AG09309 (cell line): ENCODE data around the gene ANHX.
A peak's percentile ranks its signal among the peaks of the same experiment; 100 is the strongest.

Source experiments
- DNase-seq: peaks from one replicate; pipeline ENCODE4 v3.0.0-alpha.2; 2010; ENCODE audit warnings: low read depth
- H3K4me3 ChIP-seq: 2 replicates; pipeline ENCODE4 v1.5.1; 2011; ENCODE audit warnings: mild to moderate bottlenecking, low read depth, low read length, moderate library complexity; ENCODE audit not compliant: control insufficient read depth
- TF ChIP-seq, protein P1 (sequence below): IDR thresholded peaks from 2 replicates; pipeline ENCODE4 v1.5.1; 2011; ENCODE audit warnings: mild to moderate bottlenecking, low read depth, low read length, inconsistent platforms; ENCODE audit not compliant: insufficient read depth, control insufficient read depth; ENCODE audit errors: missing control alignments

The ANHX gene

DNA sequence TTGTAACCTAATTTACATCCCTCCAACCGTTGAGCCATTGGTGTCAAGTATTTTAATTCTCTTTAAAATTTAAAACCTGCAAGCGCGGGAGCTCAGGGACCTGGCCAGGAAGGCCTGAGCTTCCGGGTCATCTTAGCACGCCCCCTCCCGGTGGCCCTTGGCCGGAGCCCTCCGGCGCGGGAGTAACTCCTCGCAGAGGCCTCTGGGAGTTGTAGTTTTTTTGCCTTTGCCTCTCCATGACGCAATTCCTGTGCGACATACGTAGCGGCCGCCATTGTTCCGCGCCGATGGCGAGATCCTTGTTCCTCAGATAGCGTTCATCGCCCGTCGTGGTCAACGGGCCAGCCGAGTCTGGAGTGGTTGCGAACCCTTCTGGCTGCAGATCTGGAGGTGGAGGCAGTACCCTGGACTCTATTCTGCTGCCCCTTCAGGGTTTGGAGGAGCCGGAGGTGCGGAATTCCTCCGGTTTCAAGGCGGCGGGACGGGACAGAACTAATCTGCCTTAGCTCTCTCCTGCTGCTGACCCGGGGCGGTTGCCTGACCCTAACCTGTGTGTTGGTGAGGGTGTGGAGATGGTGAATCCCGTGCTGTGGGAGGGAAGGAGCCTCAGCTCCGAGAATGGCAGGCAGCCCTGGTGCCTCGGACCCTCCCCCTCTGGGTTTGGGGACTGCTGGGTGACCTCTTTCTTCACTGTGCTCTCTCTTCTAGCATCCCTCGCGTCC, 54.3 kb downstream of the ANHX start, which contains the start of gene ZNF268:
Gene ZNF268, plus strand, starts transcription at position 258 of the 722 bp plus-strand sequence. CDS start 503 bp downstream, outside the sequence.
- DNase-seq, result peak; percentile 58
- TF ChIP-seq, protein P1, sequence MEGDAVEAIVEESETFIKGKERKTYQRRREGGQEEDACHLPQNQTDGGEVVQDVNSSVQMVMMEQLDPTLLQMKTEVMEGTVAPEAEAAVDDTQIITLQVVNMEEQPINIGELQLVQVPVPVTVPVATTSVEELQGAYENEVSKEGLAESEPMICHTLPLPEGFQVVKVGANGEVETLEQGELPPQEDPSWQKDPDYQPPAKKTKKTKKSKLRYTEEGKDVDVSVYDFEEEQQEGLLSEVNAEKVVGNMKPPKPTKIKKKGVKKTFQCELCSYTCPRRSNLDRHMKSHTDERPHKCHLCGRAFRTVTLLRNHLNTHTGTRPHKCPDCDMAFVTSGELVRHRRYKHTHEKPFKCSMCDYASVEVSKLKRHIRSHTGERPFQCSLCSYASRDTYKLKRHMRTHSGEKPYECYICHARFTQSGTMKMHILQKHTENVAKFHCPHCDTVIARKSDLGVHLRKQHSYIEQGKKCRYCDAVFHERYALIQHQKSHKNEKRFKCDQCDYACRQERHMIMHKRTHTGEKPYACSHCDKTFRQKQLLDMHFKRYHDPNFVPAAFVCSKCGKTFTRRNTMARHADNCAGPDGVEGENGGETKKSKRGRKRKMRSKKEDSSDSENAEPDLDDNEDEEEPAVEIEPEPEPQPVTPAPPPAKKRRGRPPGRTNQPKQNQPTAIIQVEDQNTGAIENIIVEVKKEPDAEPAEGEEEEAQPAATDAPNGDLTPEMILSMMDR, result peak; percentile 91
- H3K4me3 ChIP-seq, result peak within 1 kb of the TSS; percentile 99

DNA sequence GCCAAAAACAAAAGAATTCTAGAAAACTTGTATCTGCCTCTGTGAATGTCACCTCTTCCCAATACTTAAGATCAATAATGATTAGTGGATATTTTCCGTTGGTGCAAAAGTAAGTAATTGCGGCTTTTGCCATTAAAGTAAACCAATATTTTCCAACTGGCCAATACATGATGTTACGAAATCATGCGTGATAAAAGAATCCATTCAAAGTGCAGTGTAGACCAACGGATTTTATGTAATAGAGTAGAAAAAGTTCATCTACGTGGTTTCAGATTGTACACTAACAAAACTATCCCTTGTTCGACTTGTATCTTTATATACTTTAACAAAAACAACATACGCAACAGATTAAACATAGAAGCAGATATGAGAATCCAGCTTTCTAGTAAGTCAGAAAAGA, 55.0 kb downstream of the ANHX start:
- no peak overlapping the region for H3K4me3 ChIP-seq

DNA sequence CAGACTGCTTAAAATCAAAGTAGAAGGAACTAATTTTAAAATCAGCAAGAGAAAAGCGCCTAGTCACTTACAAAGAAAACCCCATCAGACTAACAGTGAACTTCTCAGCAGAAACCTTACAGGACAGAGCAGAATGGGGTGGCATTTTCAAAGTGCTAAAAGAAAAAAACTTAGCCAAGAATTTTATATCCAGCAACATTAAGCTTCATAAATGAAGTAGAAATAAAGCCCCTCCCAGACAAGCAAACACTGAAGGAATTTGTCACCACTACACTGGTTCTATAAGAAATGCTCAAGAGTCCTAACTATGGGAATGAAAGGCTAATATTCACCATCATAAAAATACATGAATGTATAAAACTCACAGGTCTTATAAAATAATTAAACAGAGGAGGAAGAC, 60.8 kb downstream of the ANHX start:
- TF ChIP-seq, protein P1, result no peak
- H3K4me3 ChIP-seq, result no peak overlapping the region
- DNase-seq, result no peak

More for the DNA sequence above, 55.0 kb downstream of the ANHX start:
- TF ChIP-seq, protein P1, result no peak
- DNase-seq, result no peak

DNA sequence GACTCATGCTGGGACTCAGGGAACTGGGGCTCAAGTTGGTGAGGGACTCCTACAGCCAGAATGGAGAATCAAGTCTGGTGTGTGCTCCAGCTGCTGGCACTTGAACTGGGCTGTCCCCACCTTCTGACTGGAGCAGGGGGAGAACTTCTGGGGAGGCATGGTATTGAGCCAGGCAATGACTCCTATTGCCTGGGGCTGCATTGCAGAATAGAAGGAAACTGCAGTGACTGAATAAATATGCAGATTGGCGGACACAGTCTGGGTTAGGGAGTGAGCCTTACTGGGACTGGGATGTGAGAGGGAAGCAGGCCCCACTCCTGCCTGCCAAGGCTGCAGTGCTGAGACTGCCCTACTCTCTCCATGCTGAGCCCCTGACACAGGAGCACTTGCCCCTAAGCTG, 63.2 kb downstream of the ANHX start:
- no peak overlapping the region for H3K4me3 ChIP-seq
- TF ChIP-seq, protein P1, result no peak
- no peak for DNase-seq
